Bone marrow (tissue), 2 donors: ENCODE measurements around the gene TSPOAP1.

Experiments
- DNase-seq, 2 donors: peaks; one replicate each; lab custom pipeline; 2025; lab: John Stamatoyannopoulos, UW

The TSPOAP1 gene

GRCh38 chr17:58318065-58318481, 10.5 kb downstream of the TSPOAP1 start:
- DNase-seq, result no peak

- DNase-seq, result peak in 1 of 2 donors; percentile 69
Observed at GRCh38 chr17:58317421-58318064, 11.1 kb downstream of the TSPOAP1 start.

DNA sequence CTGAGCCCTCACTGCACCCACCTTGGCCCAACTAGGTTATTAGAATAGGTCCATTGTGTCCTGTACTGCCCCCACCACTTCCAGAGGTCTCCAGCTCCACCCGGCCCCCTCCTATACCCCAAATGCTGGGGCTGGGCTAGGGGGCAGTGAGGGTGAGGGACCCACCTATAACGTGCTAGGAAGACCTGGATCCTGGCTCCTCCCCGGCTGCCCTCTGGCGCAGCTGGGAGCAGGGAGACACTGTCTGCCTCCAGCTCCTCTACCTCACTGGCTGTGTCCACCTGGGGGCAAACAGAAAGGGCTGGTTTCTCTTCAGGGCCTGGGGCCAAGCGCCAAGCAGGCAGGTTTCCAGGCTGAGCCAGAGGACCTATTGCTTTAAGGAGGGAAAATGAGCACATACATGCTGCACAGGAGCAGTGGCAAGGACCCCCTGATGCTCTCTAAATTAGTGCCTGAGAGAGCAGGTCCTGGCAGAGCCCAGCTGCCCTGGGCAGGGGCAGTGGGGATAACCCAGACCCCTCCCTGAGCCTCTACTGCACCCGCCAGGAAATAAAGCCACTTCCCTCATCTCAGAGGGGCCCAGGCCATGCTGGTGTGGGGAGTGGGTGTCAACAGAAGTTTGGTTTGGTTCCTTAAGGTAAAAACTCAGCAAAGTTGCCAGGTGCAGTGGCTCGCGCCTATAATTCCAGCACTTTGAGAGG, 12.2 kb downstream of the TSPOAP1 start:
- no peak for DNase-seq

DNA sequence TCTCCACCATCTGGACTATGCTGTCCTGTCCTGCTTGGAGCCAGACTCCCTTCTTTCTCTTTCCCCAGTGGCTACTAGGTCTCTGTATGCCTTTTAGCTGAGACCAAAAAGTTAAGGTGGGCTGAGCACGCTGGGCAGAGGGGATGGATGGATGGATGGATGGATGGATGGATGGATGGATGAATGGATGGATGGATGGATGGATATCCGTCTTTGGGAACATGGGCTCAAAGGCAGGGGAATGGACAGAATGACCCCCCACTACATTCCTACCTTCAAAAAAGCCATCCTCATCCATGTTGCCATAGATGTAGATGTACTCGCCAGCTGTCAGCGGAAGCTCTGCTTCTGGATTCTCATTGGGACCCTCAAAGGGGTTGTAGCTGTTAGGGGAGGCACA, 12.8 kb downstream of the TSPOAP1 start:
- DNase-seq, result no peak

GRCh38 chr17:58315281-58315711, 13.3 kb downstream of the TSPOAP1 start:
- no peak for DNase-seq

- no peak for DNase-seq
Observed at GRCh38 chr17:58314706-58315015, 13.9 kb downstream of the TSPOAP1 start.

GRCh38 chr17:58313815-58314705, 14.5 kb downstream of the TSPOAP1 start:
- DNase-seq, result no peak

- no peak for DNase-seq
Observed at GRCh38 chr17:58312829-58313228, 15.8 kb downstream of the TSPOAP1 start.

- DNase-seq, result no peak
Observed at GRCh38 chr17:58312021-58312630, 16.5 kb downstream of the TSPOAP1 start.

DNA sequence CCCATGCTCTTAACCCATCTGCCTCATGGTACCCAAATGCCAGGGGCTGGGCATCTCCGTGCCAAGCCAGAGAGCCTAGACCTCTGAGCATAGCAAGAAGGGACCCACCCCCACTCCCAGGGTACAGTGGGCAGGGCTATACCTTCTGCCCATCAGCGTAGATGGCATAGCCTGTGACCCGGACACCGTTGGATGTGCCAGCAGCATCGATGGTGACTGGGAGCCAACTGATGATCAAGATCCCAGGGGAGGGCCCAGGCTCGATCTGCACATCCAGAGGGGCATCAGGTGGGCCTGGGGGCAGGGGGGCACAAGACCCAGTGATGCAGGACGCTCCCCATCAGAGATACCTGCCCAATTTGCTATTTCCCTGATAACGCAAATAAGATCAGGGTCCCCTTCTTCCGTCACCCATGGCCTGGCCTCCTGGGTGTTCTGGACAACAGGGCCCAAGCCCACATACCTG, 17.1 kb downstream of the TSPOAP1 start:
- DNase-seq, result no peak

DNA sequence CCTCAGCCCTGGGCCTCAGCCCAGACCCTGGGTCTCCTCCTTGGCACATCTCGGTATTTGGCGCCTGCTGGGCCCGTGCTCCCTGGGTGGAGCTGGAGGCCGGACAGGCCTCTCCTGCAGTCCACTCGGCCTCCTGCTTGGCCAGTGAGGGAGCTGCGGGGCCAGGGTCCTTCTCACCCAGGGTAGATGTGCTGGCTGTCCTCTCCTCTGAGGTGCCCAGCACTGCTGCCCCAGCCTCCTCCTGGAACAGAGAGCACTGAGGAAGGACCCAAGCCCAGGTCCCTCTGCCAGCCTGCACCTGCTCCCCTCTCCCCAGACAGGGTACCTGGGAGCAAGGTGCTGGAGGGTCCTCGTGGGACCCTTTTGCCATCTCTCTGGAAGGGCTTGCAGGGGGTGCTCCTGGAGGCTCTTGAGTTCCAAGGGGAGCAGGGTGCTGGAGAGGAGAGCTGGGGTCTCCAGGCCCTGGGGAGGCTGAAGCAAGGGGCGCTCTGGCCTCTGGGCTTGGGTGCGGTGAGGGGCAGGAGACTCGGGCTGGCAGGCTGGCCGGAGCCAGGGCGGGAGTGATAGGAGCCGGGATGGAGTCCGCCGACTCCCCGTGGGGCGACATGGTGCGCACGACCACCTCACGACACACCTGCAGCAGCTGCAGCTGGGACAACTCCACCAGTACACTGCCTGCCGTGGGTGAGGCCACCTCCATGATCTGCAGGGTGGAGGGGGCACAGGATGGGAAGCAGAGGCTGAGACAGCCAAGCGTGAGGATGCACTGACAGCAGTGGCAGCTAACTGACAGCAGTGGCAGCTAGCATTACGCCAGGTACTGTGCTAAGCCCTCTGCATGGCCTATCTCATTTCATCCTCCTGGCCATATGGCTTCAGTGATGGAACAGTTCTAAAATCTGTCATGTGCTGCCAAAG, 17.8 kb downstream of the TSPOAP1 start:
- DNase-seq, result no peak

- DNase-seq, result no peak
Observed at GRCh38 chr17:58309918-58310259, 18.7 kb downstream of the TSPOAP1 start.

GRCh38 chr17:58308985-58309917, 19.3 kb downstream of the TSPOAP1 start:
- DNase-seq, result no peak

GRCh38 chr17:58308173-58308984, 20.2 kb downstream of the TSPOAP1 start:
- DNase-seq, result no peak

GRCh38 chr17:58307468-58308172, 21.0 kb downstream of the TSPOAP1 start:
- no peak for DNase-seq

DNA sequence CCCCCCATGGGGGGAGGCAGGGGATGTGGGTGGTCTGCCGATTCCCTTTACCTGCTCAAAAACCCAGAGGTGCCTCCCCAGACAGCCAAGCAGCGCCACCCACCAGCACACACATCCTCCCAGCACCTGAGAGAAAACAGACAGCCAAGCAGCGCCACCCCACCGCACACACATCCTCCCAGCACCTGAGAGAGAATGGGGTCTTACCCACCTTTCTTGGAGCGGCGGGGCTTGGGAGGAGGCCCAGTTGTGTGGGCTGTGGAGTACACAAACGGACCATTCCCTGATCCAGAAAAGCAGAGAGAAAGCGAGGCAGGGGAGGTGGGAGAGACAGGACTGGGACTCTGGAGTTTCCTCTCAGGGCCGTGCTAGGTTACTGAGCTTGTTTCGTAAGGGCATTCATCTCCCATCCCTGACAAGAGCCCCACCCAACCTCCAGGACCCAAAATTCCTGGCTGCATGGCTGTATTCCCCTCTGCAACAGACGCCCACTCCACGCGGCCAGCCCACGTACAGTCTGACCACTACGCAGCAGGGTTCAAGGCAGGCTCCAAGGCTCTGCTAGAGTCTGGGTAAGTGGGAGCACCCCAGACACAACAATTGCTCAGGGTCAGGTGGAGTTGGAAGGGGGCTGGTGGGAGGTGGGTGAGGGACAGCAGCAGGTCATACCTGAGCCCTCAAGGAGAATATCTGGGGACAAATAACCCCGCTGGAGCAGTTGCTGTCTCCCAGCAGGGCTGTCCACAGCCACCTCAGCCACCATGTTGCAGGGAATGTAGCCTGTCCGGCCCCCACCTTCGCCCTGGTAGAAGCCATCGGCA, 22.3 kb downstream of the TSPOAP1 start:
- DNase-seq, result no peak

- no peak for DNase-seq
Observed at GRCh38 chr17:58305626-58306025, 23.0 kb downstream of the TSPOAP1 start.
